C4-2B (cell line): Measurements from ENCODE around the gene GPR17.

Experiments
- H3K27ac ChIP-seq: fragments of 450-650 bp; 2 replicates; pipeline ENCODE4 v1.5.1; 2017
- ZFX ChIP-seq: fragments of 450-650 bp; IDR thresholded peaks from 2 replicates; pipeline ENCODE4 v1.6.1; 2017
- TF ChIP-seq, protein P1 (sequence below): fragments of 450-650 bp; conservative IDR thresholded peaks from 2 replicates; pipeline ENCODE4 v1.5.1; 2017; ENCODE audit warnings: mild to moderate bottlenecking

The GPR17 gene

GRCh38 chr2:127650785-127651380 is 4.9 kb downstream of the GPR17 start:
- TF ChIP-seq, protein P1, sequence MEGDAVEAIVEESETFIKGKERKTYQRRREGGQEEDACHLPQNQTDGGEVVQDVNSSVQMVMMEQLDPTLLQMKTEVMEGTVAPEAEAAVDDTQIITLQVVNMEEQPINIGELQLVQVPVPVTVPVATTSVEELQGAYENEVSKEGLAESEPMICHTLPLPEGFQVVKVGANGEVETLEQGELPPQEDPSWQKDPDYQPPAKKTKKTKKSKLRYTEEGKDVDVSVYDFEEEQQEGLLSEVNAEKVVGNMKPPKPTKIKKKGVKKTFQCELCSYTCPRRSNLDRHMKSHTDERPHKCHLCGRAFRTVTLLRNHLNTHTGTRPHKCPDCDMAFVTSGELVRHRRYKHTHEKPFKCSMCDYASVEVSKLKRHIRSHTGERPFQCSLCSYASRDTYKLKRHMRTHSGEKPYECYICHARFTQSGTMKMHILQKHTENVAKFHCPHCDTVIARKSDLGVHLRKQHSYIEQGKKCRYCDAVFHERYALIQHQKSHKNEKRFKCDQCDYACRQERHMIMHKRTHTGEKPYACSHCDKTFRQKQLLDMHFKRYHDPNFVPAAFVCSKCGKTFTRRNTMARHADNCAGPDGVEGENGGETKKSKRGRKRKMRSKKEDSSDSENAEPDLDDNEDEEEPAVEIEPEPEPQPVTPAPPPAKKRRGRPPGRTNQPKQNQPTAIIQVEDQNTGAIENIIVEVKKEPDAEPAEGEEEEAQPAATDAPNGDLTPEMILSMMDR: no peak
- TF ChIP-seq ZFX: no peak

GRCh38 chr2:127651381-127651809 is 5.4 kb downstream of the GPR17 start:
- H3K27ac ChIP-seq: no peak overlapping the region
- TF ChIP-seq, protein P1: no peak
- no peak for TF ChIP-seq ZFX

More at GRCh38 chr2:127650785-127651380, 4.9 kb downstream of the GPR17 start:
- H3K27ac ChIP-seq: no peak overlapping the region

DNA sequence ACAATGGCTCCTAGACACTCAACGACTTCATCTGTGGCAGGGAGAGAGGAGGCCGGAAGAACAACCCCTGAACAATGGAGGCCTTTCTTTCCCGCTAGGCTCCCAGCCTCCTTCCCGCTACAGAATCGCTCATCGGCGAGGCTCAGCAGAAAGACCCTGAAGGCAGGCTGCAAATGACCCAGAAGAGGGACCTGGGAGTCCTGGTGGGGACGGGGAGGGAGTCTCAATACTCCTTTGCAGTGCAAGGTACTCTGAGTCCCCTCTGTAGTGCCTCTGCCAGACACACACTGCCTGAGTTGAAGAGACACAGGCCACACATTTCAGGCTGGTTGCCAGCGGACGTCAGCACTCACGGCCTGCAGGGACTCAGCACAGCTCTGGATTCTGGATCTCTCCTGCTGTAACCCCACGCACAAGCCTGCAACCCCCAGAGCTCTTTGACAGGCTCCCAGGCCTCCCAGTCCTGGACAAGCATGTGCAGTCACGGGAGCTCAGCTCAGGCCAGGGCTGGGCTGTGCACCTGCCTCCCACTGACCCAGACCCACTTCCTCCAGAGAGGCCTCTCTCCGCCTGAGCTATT is 6.1 kb downstream of the GPR17 start:
- TF ChIP-seq, protein P1: no peak
- TF ChIP-seq ZFX: no peak
- H3K27ac ChIP-seq: no peak overlapping the region

- TF ChIP-seq, protein P1: no peak
- no peak for TF ChIP-seq ZFX
- H3K27ac ChIP-seq: no peak overlapping the region
Observed at GRCh38 chr2:127652786-127653357, 6.9 kb downstream of the GPR17 start.

- TF ChIP-seq, protein P1: no peak
- no peak overlapping the region for H3K27ac ChIP-seq
Observed at GRCh38 chr2:127653421-127654083, 7.6 kb downstream of the GPR17 start.

GRCh38 chr2:127654084-127654837 is 8.3 kb downstream of the GPR17 start:
- H3K27ac ChIP-seq: no peak overlapping the region
- TF ChIP-seq, protein P1: no peak
- no peak for TF ChIP-seq ZFX
